Calu3 (cell line): ENCODE data around the gene SEC23IP. TPM values are rescaled to one million over a fixed set of nuclear protein-coding genes. Genes with fewer than 3 reads are reported as not detected.
"Not testable (repeated sequence)": the region's sequence is repeated elsewhere in the genome, so short reads cannot be mapped to it uniquely, and the experiment has no call there.

Source experiments
- BruUV-seq: library from RNA; stranded (reverse); fragments of 400-500 nt; replicated peaks from 2 replicates; lab custom pipeline; 2021; lab: Mats Ljungman, UMichigan
- CTCF ChIA-PET: fragments of 300-600 bp; sonication (Branson Sonifier 250); formaldehyde crosslinking; loops from one replicate; lab custom pipeline; 2022; ENCODE audit warnings: antibody characterized with exemption; lab: Charles Lee
- DNase-seq: peaks from one replicate; pipeline ENCODE4 v3.0.0; 2022
- H3K27ac Mint-ChIP-seq: one replicate; pipeline ENCODE4 v1.8.0; 2022; ENCODE audit warnings: mixed read lengths; ENCODE audit not compliant: unreplicated experiment
- H3K27me3 Mint-ChIP-seq: one replicate; pipeline ENCODE4 v1.8.0; 2022; ENCODE audit warnings: mixed read lengths; ENCODE audit not compliant: unreplicated experiment
- H3K36me3 Mint-ChIP-seq: one replicate; pipeline ENCODE4 v1.8.0; 2022; ENCODE audit warnings: mild to moderate bottlenecking, moderate library complexity, mixed read lengths; ENCODE audit not compliant: insufficient read depth, unreplicated experiment
- H3K4me1 Mint-ChIP-seq: one replicate; pipeline ENCODE4 v1.8.0; 2022; ENCODE audit warnings: mild to moderate bottlenecking, low read depth, mixed read lengths; ENCODE audit not compliant: unreplicated experiment
- H3K4me3 Mint-ChIP-seq: one replicate; pipeline ENCODE4 v1.8.0; 2022; ENCODE audit warnings: mild to moderate bottlenecking, low read depth, moderate library complexity, mixed read lengths; ENCODE audit not compliant: unreplicated experiment
- H3K9me3 Mint-ChIP-seq: one replicate; pipeline ENCODE4 v1.8.0; 2022; ENCODE audit warnings: low read depth, mixed read lengths; ENCODE audit not compliant: unreplicated experiment
- CTCF ChIP-seq: fragments of 200-600 bp; IDR thresholded peaks from one replicate; pipeline ENCODE4 v1.8.0; 2022; ENCODE audit warnings: antibody characterized with exemption; ENCODE audit not compliant: unreplicated experiment
- intact Hi-C: fragments of 100-400 bp; cut with micrococcal nuclease; formaldehyde crosslinking; loops from one replicate; pipeline ENCODE4 v1.10.0; 2022; ENCODE audit not compliant: unreplicated experiment
- total RNA-seq: library from RNA; stranded (reverse); gene quantifications from 2 replicates; pipeline ENCODE4 v1.2.3, GENCODE V29; 2022

Gene SEC23IP
- total RNA-seq, 1 experiment from 2014 or later, result 42.1 TPM

GRCh38 chr10:119865699-119866240, 26.8 kb upstream of the SEC23IP start:
- Mint-ChIP-seq H3K4me1 (peaks cover 10% of the 10 kb centered on the region), H3K27me3 (no peaks in the 10 kb centered on the region), H3K4me3 (no peak overlapping the region), H3K36me3 (no peaks in the 10 kb centered on the region), H3K27ac (no peak overlapping the region), H3K9me3 (no peaks in the 10 kb centered on the region)
- intact Hi-C loops, result no loop called here
- BruUV-seq, result no TSS peak
- TF ChIP-seq CTCF, result no peak
- CTCF ChIA-PET, result no interaction called here
- DNase-seq, result no peak

GRCh38 chr10:119867317-119867716, 25.2 kb upstream of the SEC23IP start:
- intact Hi-C loops, result no loop called here
- TF ChIP-seq CTCF, result no peak
- Mint-ChIP-seq H3K27me3 (no peaks in the 10 kb centered on the region), H3K4me1 (peaks cover 10% of the 10 kb centered on the region), H3K27ac (no peak overlapping the region), H3K4me3 (no peak overlapping the region), H3K36me3 (peaks cover 9% of the 10 kb centered on the region), H3K9me3 (no peaks in the 10 kb centered on the region)
- no peak for DNase-seq
- BruUV-seq, result no TSS peak
- CTCF ChIA-PET, result no interaction called here

GRCh38 chr10:119869398-119869797, 23.1 kb upstream of the SEC23IP start:
- CTCF ChIA-PET, H3K9me3 Mint-ChIP-seq, BruUV-seq, DNase-seq, intact Hi-C loops, H3K27me3 Mint-ChIP-seq, H3K27ac Mint-ChIP-seq: not testable (repeated sequence)
- H3K4me3 Mint-ChIP-seq, result peak overlapping the region; percentile 21
- H3K36me3 Mint-ChIP-seq, result peaks cover 20% of the 10 kb centered on the region
- H3K4me1 Mint-ChIP-seq, result peaks cover 19% of the 10 kb centered on the region

GRCh38 chr10:119871881-119872609, 20.5 kb upstream of the SEC23IP start:
- peaks cover 19% of the 10 kb centered on the region for H3K4me1 Mint-ChIP-seq
- no peaks in the 10 kb centered on the region for H3K27me3 Mint-ChIP-seq
- peak overlapping the region; percentile 52 for H3K27ac Mint-ChIP-seq
- no peaks in the 10 kb centered on the region for H3K9me3 Mint-ChIP-seq
- peaks cover 20% of the 10 kb centered on the region for H3K36me3 Mint-ChIP-seq
- no TSS peak for BruUV-seq
- CTCF ChIA-PET, result interaction anchor here (0.6 to 1.4 kb wide), 2 partner anchors 7 to 12 kb away, joined by 3 to 5 read pairs; no protein-coding TSS in a partner anchor
- intact Hi-C loops, result no loop called here
- peak overlapping the region; percentile 86 for H3K4me3 Mint-ChIP-seq
- DNase-seq, result peak; percentile 57
- TF ChIP-seq CTCF, result no peak

GRCh38 chr10:119872610-119872859, 20.0 kb upstream of the SEC23IP start, which contains the start of gene MCMBP:
Gene MCMBP, minus strand, starts transcription at chr10:119872843. Its CDS starts 259 bp downstream, at chr10:119872584.
- Mint-ChIP-seq H3K4me3 (peak within 1 kb of the TSS; percentile 86), H3K9me3 (no peaks in the 10 kb centered on the region), H3K27me3 (no peaks in the 10 kb centered on the region), H3K4me1 (peaks cover 19% of the 10 kb centered on the region), H3K27ac (peak within 1 kb of the TSS; percentile 52), H3K36me3 (peaks cover 20% of the 10 kb centered on the region)
- DNase-seq, result no peak
- intact Hi-C loops, result no loop called here
- TF ChIP-seq CTCF, result no peak
- BruUV-seq, result no TSS peak
- CTCF ChIA-PET, result interaction anchor here (0.6 to 1.1 kb wide), 2 partner anchors 8 to 20 kb away, joined by 3 read pairs; partner anchors contain the start of gene SEC23IP
